Mammary epithelial cell (primary cell): ENCODE results near the gene MED10.

ENCODE experiments used
- EZH2 ChIP-seq: IDR thresholded peaks from 2 replicates; pipeline ENCODE4 v1.6.1; 2012; ENCODE audit warnings: low read length, inconsistent platforms, borderline replicate concordance
- TF ChIP-seq, protein P1 (sequence below), 2 donors: IDR thresholded peaks in 1 of 2; conservative IDR thresholded peaks in 1 of 2; 2 replicates each; pipeline ENCODE4 v1.5.1; 2011 to 2012; ENCODE audit warnings: inconsistent platforms in 2 of 2, low read length in 2 of 2, mild to moderate bottlenecking in 2 of 2, control low read depth in 1 of 2, low read depth in 1 of 2; ENCODE audit not compliant: insufficient read depth in 1 of 2; ENCODE audit errors: extremely low read depth in 1 of 2

- TF ChIP-seq, protein P1, sequence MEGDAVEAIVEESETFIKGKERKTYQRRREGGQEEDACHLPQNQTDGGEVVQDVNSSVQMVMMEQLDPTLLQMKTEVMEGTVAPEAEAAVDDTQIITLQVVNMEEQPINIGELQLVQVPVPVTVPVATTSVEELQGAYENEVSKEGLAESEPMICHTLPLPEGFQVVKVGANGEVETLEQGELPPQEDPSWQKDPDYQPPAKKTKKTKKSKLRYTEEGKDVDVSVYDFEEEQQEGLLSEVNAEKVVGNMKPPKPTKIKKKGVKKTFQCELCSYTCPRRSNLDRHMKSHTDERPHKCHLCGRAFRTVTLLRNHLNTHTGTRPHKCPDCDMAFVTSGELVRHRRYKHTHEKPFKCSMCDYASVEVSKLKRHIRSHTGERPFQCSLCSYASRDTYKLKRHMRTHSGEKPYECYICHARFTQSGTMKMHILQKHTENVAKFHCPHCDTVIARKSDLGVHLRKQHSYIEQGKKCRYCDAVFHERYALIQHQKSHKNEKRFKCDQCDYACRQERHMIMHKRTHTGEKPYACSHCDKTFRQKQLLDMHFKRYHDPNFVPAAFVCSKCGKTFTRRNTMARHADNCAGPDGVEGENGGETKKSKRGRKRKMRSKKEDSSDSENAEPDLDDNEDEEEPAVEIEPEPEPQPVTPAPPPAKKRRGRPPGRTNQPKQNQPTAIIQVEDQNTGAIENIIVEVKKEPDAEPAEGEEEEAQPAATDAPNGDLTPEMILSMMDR (conservative IDR thresholded peaks at IDR 0.05 in 1 of 2, IDR thresholded peaks at IDR 0.05 in 1 of 2; ENCODE audit: extremely low read depth in 1 of 2, insufficient read depth in 1 of 2, low read depth in 1 of 2, low read length in 2 of 2): no peak
- TF ChIP-seq EZH2: no peak
Observed at GRCh38 chr5:6403416-6403815, 25.1 kb upstream of the MED10 start.
